Fibroblast of skin of abdomen (primary cell): ENCODE measurements around the gene TIGD3. TPM values are rescaled to one million over a fixed set of nuclear protein-coding genes. Genes with fewer than 3 reads are reported as not detected.

Source experiments
- DNase-seq: peaks from one replicate; pipeline ENCODE4 v3.0.0-alpha.2; 2013
- polyA plus RNA-seq, 2 experiments: library from polyadenylated mRNA; unstranded; fragments of 120-200 nt; gene quantifications; one replicate each; pipeline ENCODE4 v1.2.1, GENCODE V29; 2013; ENCODE audit not compliant: insufficient read length in 2 of 2

The TIGD3 gene, protein sequence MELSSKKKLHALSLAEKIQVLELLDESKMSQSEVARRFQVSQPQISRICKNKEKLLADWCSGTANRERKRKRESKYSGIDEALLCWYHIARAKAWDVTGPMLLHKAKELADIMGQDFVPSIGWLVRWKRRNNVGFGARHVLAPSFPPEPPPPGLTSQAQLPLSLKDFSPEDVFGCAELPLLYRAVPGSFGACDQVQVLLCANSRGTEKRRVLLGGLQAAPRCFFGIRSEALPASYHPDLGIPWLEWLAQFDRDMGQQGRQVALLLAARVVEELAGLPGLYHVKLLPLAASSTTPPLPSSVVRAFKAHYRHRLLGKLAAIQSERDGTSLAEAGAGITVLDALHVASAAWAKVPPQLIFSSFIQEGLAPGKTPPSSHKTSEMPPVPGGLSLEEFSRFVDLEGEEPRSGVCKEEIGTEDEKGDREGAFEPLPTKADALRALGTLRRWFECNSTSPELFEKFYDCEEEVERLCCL
- polyA plus RNA-seq (2013, experiment 1 of 2; ENCODE audit: insufficient read length): 0.08 TPM
- 0.05 TPM for polyA plus RNA-seq (2013, experiment 2 of 2; ENCODE audit: insufficient read length)

DNA sequence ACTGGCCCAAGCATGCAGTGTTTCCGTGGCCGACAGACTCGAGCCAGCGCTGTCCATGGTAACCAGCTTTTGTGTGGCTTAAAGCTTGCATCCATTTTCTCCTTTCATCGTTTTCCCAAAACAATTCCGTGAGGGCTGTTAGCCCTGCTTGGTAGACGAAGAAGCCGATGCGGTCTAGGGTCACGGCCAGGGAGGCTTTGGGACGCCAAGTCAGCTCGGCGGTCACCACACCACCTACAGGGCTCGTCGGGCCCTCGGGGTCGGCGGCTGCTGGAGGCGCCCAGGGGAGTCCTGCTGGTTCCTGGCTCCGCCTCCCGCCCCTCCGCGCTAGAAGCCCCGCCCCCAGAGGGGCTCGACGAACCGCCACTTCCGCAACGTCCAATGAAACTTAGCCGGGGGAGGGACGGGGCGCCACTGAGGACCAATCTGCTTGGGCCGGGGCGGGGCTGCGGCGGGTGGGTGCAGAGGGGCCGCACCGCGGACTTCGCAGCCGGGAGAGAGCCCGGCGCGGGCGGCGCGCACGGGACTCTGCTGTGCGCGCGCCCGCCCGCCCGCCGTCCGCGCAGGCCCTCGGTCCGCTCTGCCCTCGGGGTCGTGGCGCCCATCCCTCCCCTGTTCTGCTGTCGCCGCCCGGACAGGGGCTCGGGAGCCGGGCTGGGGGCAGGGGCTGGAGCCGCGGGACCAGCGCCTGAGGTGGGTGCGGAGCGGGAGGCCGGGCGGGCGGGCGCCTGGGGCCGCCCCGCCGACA is at the start of gene TIGD3:
Gene TIGD3 (plus strand): TSS at position 487 of the 748 bp plus-strand sequence. CDS start 1,058 bp downstream, outside the sequence.
- peak; percentile 94 for DNase-seq

DNA sequence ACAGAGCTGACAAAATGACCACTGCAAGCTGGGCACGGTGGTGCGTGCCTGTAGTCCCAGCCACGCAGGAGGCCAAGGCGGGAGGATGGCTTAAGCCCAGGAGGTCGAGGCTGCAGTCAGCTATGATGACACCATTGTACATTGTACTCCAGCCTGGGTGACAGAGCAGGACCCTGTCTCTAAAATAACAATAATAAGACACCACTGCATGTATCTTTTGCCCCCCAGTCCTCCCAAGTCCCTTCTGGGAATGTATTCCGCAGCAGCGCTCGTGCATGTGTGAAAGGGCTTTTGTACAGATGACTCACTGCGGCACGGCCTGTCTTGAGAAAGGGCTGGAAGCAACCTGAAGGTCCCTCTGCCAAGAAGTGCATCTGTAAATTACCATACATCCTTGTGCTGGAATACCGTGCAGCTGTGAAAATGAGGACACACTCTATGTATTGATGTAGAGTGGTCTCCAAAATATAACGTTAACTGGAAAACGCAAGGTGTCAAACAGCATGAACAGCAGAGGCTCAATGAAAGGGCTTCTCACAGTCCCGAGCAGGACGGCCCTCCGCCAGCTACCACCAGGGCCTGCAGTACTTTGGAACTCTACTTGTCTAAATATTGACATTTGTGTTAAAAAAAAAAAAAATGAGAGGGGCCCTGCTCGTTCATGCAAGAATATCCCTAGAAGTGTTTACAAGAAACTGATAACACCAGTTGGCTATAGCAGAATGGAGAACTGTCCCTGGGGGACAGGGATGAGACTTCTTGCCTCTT is 48.9 kb upstream of the TIGD3 start:
- peak; percentile 44 for DNase-seq

DNA sequence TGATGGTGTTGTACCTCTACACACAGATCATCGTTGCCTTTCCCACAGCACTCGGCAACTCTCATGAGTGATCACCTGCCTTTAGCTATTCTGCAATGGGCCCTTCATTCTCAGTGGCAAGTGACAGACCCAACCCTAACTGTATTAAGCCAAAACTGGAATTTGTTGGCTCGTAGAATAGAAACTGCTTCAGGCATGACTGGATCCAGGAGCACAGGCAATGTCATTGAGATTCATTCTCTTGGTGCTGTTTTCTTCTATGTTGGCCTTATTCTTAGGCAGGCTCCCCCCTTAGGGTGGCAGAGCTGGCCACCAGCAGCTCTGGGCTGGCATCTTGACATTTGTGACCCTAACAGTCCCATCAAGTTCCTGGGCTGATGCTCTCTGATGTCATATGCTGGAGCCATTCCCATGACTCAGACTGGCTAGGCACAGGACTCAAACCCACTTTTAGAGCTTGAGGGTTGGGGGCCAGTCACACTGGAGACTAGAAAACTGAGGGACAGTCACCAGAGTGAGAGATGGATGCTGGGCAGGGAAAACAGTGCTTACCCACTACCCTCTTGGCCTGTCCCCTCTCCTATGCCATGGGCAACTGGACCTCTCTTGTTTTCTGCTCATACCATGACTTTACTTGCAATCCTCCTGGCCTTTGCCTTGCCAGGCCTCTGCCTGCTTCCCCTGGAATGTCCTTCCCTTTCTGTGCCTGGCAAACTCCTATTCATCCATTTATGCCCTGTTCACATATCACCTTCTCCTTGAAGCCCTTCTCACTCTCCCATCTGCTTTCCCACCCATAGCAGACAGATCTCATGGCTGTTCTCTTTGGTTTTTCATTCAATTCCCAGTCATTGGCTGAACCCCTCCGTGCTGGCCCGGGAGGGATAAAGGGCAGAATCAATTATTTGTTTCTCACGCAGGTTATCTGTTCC is 47.0 kb upstream of the TIGD3 start:
- no peak for DNase-seq

DNA sequence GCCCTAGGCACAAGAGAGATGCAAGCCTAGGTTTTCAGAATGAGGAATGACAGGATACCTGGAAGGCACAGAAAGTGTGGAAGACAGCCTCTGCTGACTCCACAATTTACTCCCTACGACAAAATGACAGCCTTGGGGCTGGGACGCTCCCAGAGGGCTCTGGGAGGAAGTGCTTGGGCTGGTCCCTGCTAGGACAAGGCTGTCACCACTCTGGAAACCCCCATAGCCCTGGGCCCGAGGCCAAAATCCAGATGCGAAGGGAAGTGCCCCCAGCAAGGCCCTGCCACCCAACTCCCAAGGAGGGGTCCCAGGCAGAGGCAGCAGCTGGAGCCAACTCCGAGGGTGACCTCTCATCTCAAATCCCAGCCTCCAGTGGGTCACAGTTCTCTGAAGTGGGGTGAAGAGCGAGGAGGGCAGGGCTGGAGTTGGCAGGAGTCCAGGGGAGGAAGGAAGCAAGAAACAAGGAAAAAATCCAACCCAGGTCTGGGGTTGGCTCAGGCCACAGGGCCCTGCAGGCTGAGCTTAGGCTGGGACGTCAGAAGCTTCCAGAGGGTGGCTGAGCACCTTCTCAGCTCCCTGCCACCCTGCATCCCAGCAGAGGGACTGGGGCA is 46.2 kb upstream of the TIGD3 start:
- DNase-seq: no peak

DNA sequence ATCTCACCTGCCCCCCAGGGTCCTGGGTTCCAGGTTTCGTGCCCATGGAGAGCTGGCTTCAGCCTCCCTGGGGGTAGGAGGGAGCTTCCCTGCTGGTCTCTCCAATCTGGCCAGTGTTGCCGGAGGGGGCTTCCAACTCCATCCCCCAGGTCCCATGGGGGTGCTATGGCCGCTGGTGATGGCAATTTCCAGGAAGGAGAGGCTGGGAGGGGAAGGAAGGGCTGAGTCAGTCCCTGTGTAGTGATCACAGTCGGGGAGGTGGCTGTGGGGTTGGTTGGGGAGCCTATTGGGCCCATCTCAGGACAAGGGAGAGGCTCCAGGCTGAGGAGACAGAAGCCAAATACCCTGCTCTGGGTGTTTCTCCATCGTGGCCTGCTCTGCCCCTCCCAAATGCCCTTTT is 45.5 kb upstream of the TIGD3 start:
- DNase-seq: no peak

DNA sequence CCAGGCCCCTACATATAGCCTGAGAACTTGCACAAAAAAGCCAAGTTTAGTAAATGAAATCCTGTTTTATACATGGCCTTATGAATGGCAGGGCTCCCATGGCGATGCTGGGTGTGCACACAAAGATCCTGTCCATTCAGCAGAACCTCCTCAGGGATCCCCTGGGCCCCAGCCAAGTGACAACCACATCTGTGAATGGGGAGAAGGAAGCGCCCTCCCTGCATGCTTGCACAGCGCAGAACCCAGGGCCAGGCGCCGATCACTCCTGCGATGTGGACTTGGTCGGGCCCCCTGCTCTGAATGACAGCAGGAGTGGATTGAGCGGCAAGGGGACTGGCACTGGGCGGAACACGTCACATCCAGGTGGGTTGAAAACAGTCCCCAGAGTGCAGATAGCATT is 44.3 kb upstream of the TIGD3 start:
- peak; percentile 40 for DNase-seq

DNA sequence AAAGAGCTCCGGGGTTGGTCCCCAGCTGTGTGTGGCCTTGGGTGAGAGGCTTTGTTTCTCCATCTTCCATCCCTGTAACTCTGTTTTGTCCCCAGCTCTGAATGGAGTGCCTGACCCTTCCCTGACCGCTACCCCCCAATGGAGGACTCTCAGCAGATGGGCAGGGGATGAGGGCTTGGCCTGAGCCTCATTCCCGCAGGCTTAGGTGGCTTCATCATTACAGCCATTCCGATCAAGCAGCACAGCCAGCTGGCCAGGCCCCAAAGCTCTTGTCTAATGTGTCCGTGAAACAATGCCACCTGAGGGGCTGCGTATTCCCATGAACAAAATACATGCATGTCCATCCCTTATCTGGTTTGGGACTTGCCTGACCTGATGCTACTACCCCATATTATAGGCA is 43.8 kb upstream of the TIGD3 start:
- DNase-seq: no peak

DNA sequence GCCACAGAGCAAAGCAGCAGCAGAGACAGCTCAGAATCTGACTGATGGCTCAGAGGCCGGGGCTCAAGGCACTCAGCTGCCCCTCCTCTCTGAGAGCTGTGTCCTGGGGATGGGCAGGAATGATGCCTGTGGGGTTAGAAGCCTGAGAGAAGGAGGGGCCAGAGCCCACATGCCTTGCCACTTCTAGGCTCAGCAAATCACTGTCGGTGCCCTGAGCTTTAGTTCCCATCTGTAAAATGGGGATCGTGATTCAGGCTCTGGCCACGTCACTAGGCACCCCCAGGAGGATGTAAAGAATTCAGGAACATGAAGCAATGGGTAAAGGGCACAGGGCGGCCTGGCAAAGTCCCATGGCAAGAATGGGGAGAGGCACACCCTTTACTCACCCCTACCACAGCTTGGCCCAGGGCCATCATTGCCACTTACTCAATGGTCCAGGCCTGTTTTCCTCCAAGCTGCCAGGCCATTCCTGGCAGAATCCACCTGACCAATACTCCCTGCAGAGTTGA is 43.3 kb upstream of the TIGD3 start:
- no peak for DNase-seq

DNA sequence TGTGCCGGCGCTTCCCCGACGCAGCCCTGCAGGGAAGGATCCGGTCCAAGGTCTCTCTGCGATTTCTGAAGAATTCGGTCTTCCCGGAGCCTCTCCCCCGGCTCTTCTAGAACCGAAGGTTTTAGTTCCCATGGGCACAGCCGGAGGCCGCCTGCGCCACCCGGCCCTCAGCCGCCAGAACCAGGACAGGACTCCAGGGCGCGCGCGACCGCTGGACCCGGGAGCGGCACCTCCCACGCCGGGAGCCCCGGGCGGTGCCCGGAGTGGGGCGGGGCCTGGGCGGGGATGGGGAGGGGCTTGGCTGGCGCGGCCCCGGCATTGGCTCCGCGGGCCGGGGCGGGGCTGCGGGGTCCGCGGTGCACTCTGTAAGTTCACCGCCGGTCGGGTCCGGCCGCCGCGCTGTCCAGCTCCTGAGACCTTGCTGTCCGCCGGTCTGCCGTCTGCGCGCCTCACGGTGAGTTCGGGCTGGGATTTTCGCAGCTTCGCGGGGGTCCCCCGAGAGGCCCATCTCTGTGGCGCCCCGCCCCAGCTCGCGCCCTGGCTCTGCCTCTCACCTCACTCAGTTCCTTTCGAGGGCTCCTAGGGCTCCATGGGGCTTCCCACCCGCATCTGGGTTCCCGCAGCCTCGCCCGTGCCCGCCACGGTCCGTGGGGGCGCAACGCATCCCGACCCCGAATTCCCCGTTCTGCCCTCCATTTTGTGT is 39.9 kb upstream of the TIGD3 start, which contains the start of gene CDC42EP2:
Gene CDC42EP2 (plus strand): TSS at position 366 of the 703 bp plus-strand sequence. CDS start 6,033 bp downstream, outside the sequence.
- DNase-seq: peak; percentile 69

DNA sequence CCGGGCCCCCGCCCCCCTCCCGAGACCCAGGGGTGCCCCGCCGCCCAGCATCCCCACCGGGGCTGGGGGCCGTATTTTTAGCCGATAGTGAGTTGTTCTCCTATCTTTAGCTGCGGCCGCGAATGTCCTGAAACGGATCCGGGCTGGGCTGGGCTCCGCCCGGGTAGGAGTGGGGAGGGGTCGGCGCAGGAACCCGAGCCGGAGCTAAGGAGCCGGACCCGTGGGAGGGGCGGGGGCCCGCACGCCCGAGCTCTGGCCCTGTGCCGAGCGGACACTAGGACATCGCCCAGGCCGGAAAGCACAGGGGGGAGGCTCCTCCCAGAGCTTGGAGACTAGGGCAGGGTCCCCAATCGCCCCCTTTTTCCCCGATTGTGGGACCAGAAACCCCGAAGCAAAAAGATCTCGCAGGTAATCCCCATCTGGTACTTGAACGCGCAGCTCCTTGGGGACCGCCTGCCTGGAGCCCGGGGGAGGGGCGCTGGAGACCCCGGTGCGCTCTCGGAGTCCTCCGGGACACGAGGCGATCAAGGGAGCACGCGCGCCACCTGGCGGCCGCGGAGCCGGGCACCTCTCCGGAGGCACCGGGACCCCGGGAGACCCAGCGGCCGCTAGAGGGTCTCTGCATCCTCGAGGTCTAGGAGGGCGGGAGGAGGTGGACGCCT is 39.2 kb upstream of the TIGD3 start:
- peak; percentile 68 for DNase-seq

DNA sequence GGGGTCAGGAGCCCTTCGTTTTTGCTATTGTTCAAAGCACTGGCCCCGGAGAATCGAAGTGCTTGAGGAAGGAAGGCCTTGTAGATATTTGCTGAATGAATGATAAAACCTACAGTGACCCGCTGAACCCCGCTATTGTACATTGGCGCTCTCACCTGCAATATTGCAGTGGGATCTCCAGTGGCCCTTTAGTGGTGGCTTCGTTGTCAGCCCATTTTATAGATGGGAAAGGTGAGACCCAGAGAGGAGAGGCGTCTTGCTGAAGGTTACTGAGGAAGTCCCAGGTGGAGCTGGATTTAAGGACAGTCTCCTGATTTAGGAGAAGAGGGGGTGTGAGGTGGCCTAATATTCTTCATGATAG is 38.7 kb upstream of the TIGD3 start:
- no peak for DNase-seq

DNA sequence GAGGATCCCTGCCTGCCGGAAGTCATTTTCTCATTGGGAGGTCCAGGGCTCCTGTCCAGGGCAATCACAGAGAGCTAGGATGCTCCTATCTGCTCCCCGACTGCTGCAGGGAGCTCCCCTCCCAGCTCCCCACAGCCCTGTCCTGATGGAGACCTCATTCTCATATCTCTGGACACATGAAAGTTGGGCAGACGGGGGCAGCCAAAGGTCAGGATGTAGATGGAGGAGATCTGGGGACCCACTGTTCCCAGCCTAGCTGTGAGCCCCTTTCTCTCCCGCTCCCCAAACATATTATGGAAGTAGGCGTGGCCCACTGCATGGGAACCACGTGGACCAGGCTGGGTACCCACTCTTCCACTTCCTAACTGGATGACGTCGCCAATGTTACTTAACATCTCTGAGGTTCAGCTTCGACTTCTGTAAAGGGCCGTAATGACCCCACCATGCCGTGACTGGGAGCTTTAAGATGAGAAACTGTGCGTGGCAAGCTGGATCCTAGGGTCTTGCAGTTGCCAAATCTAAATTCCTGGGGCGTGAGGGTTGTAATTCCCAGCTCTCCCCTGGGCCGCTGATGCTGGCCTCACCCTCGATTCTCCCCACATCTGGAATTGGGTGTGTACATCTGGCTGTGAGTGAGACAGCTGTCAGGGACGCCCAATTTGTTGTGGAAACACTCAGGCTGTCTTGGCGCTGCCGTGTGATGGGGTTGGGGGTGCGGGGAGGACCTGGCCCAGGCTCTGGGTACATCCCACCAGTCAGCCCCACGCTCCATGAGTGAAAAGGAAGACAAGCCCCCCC is 38.1 kb upstream of the TIGD3 start:
- peak; percentile 93 for DNase-seq

DNA sequence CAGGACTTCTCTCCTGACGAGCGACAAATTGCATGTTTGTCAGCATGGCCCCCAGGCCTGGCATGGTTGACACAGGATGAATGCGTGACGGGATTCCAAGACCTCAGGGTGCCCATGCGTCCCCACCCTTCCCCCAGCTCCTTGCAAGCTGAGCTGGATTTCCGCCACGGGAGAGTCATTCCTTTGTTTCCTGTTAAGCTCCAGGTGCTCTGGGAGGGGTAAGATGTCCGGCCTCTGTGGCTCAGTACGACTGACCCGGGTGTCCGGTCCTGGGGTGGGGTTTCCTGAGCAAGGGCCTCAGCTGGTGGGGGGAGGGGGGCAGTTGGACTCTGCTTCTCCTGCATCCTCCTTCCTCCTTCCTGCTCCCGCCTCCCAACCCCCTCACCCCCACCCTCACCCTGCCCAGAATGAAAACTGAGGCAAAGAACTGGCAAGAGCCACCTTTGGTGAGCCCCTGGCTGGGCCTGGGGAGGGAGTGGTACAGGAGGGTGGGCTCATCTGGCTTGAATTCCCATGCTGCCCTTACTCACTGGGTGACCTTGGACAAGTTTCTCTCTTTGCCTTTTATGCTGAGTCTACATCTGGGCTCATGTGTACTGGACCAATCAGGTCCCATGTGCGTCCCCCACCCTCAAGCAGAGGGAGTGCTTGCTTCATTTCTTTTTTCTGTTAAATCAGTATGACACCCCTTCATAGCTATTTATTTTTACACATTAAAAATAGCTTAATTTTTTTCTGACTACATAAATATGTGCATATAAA is 37.3 kb upstream of the TIGD3 start:
- DNase-seq: peak; percentile 61

DNA sequence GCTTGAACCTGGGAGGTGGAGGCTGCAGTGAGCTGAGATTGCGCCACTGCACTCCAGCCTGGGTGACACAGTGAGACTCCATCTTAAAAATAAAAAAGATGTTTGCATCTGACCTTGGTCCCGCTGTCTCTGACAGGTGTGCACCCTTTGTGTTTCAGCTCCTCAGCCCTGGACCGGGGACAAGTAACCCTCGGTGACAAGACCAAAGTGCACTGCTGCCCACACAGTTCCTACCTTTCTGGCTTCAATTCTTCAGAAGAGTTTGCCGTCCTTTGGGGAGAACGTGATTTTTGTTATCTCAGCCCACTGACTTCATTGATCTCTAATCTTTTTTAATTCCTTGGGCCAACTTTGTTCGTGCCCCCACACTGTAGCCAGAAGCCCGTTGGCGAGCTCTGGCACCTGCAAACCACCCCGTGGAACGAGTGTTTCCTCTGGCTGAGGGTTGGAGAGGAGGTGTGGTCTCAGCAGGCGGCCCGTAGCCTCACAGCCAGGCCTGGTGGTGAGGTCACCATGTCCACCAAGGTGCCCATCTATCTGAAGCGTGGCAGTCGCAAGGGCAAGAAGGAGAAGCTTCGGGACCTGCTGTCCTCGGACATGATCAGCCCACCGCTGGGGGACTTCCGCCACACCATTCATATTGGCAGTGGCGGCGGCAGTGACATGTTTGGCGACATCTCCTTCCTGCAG is 34.0 kb upstream of the TIGD3 start:
- no peak for DNase-seq

DNA sequence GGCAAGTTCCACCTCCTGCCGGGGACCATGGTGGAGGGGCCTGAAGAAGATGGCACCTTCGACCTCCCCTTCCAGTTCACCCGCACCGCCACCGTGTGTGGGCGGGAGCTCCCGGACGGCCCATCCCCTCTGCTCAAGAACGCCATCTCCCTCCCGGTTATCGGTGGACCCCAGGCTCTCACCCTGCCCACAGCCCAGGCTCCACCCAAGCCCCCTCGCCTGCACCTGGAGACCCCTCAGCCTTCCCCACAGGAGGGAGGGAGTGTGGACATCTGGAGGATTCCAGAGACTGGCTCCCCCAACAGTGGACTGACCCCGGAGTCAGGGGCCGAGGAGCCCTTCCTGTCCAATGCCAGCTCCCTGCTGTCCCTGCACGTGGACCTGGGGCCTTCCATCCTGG is 33.5 kb upstream of the TIGD3 start:
- DNase-seq: no peak

DNA sequence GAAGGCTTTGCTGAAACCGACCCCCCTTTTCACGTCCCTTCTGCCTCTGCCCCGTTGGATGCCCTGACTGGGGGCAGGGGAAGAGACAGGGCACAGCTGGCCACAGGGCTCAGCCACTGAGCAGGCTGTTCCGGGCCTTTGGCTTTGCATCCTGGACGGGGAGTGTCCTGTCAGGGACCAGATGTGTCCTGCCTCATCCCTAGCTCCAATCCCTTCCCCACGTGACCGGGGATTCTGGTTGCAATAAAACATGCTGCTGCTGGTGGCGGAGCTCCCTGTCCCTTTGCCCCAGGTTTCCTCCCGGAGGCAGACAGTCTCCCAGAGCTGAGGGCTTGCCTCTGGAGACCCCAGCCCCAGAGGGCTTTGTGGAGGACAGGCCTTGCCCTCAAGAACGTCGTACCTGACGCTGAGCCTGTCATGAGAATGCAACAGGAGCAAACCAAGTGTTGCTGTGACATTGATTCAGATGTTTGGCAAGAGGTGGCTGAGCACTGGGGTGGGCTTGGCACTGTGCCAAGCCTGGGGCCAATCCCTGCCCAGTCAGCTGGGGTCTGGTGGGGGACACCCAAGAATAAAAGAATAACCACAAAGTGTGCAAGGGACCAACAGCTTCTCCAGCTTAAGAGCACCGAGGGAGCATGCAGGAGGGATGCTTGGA is 32.6 kb upstream of the TIGD3 start:
- no peak for DNase-seq

DNA sequence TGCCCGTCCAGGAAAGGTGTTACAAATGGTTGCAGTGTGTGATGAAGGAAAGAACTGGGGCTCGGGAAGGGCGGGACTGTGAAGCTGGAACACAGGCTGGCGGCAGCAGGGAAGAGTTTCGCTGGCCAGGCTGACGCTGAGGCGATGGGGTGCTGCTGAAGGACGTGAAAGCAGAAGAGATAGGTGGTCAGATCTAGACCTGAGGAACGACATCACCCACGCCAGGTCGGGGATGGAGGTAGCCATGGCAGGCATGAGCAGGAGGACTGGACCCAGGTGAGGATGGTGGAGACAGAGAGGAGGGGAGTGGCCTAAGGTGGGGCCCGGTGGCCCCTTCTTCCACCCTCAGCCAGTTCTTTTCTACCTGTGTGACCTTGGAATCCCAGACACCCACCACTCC is 30.7 kb upstream of the TIGD3 start:
- no peak for DNase-seq
